Trophoblast cell (in vitro differentiated cells and primary cell): ENCODE data around the gene TBC1D5.

ENCODE experiments used
- DNase-seq, 2 donors: peaks; one replicate each; pipeline ENCODE4 v3.0.0-alpha.2; 2016
- H2AFZ ChIP-seq: 2 replicates; pipeline ENCODE4 v1.6.1; 2013; ENCODE audit warnings: low read length, moderate library complexity, mild to moderate bottlenecking; ENCODE audit not compliant: insufficient read depth, poor library complexity
- H2AK5ac ChIP-seq: 2 replicates; pipeline ENCODE4 v1.6.1; 2013; ENCODE audit warnings: mild to moderate bottlenecking, low read length
- H2BK120ac ChIP-seq: 2 replicates; pipeline ENCODE4 v1.6.1; 2013; ENCODE audit warnings: low read length, mild to moderate bottlenecking, moderate library complexity; ENCODE audit not compliant: insufficient read depth, poor library complexity
- H2BK12ac ChIP-seq: 2 replicates; pipeline ENCODE4 v1.6.1; 2013; ENCODE audit warnings: mild to moderate bottlenecking, low read length, moderate library complexity
- H2BK5ac ChIP-seq: 2 replicates; pipeline ENCODE4 v1.6.1; 2013; ENCODE audit warnings: low read length, low read depth, moderate library complexity, mild to moderate bottlenecking; ENCODE audit not compliant: poor library complexity
- H3K14ac ChIP-seq: 2 replicates; pipeline ENCODE4 v1.6.1; 2013; ENCODE audit warnings: mild to moderate bottlenecking, low read length
- H3K18ac ChIP-seq: 2 replicates; pipeline ENCODE4 v1.6.1; 2013; ENCODE audit warnings: mild to moderate bottlenecking, low read length
- H3K23ac ChIP-seq: 2 replicates; pipeline ENCODE4 v1.6.1; 2013; ENCODE audit warnings: low read length
- H3K27ac ChIP-seq: 2 replicates; pipeline ENCODE4 v1.5.1; 2013; ENCODE audit warnings: low read depth, mild to moderate bottlenecking, inconsistent platforms, low read length, moderate library complexity
- H3K27me3 ChIP-seq: 2 replicates; pipeline ENCODE4 v1.6.1; 2013; ENCODE audit warnings: inconsistent platforms, mild to moderate bottlenecking, low read length, moderate library complexity; ENCODE audit not compliant: insufficient read depth
- H3K36me3 ChIP-seq, 2 experiments: 1 replicate in 1 of 2; 2 replicates in 1 of 2; pipeline ENCODE4 v1.6.1; 2013; ENCODE audit warnings: low read length in 2 of 2, mild to moderate bottlenecking in 2 of 2, moderate library complexity in 1 of 2; ENCODE audit not compliant: insufficient read depth in 2 of 2, control insufficient read depth in 1 of 2
- H3K4ac ChIP-seq: 2 replicates; pipeline ENCODE4 v1.6.1; 2013; ENCODE audit warnings: low read depth, mild to moderate bottlenecking, low read length, moderate library complexity
- H3K4me1 ChIP-seq, 2 experiments: 1 replicate in 1 of 2; 2 replicates in 1 of 2; pipeline ENCODE4 v1.6.1; 2013; ENCODE audit warnings: low read length in 2 of 2, mild to moderate bottlenecking in 2 of 2, moderate library complexity in 1 of 2; ENCODE audit not compliant: insufficient read depth in 2 of 2, control insufficient read depth in 1 of 2
- H3K4me2 ChIP-seq: 2 replicates; pipeline ENCODE4 v1.6.1; 2013; ENCODE audit warnings: inconsistent platforms, mild to moderate bottlenecking, low read length, moderate library complexity
- H3K4me3 ChIP-seq: 2 replicates; pipeline ENCODE4 v1.5.1; 2013; ENCODE audit warnings: mild to moderate bottlenecking, low read depth, low read length, inconsistent platforms
- H3K79me1 ChIP-seq: one replicate; pipeline ENCODE4 v1.6.1; 2013; ENCODE audit warnings: low read length
- H3K79me2 ChIP-seq: 2 replicates; pipeline ENCODE4 v1.6.1; 2013; ENCODE audit warnings: low read length, mild to moderate bottlenecking; ENCODE audit not compliant: control insufficient read depth, insufficient read depth, poor library complexity
- H3K9ac ChIP-seq: 2 replicates; pipeline ENCODE4 v1.6.1; 2013; ENCODE audit warnings: mild to moderate bottlenecking, low read length
- H3K9me3 ChIP-seq: 2 replicates; pipeline ENCODE4 v1.6.1; 2013; ENCODE audit warnings: low read depth, mild to moderate bottlenecking, control low read depth, inconsistent platforms, low read length; ENCODE audit not compliant: insufficient read depth
- H4K12ac ChIP-seq: 2 replicates; pipeline ENCODE4 v1.6.1; 2013; ENCODE audit warnings: low read depth, mild to moderate bottlenecking, low read length, moderate library complexity
- H4K8ac ChIP-seq: 2 replicates; pipeline ENCODE4 v1.6.1; 2013; ENCODE audit warnings: low read depth, mild to moderate bottlenecking, low read length, moderate library complexity
- H4K91ac ChIP-seq: one replicate; pipeline ENCODE4 v1.6.1; 2013; ENCODE audit warnings: low read depth, mild to moderate bottlenecking, low read length, moderate library complexity
- WGBS: extraction: QIAGEN DNeasy Blood & Tissue Kit; methylation state at CpG from one replicate; pipeline ENCODE4 v1.1.7; 2013; ENCODE audit warnings: missing lambda C conversion rate; ENCODE audit not compliant: insufficient read length, insufficient coverage; ENCODE audit errors: extremely low coverage; 5-methylcytosine and 5-hydroxymethylcytosine counted together

Gene TBC1D5

GRCh38 chr3:17642474-17642873, 100.0 kb downstream of the TBC1D5 start:
- Histone ChIP-seq H3K4ac (no peak overlapping the region), H2BK5ac (no peak overlapping the region), H3K14ac (no peak overlapping the region), H3K79me1 (no peaks in the 10 kb centered on the region), H3K36me3 (no peaks in the 10 kb centered on the region), H3K18ac (no peak overlapping the region), H3K27me3 (no peaks in the 10 kb centered on the region), H3K27ac (no peak overlapping the region), H3K4me2 (no peak overlapping the region), H4K91ac (no peak overlapping the region), H2BK12ac (no peak overlapping the region), H4K8ac (no peak overlapping the region), H3K9ac (no peak overlapping the region), H3K4me3 (no peak overlapping the region), H3K79me2 (no peaks in the 10 kb centered on the region), H2AFZ (no peak overlapping the region), H4K12ac (no peak overlapping the region), H2BK120ac (no peak overlapping the region), H3K23ac (no peak overlapping the region), H3K9me3 (no peaks in the 10 kb centered on the region), H2AK5ac (no peak overlapping the region), H3K4me1 (peaks cover 0 to 2% of the 10 kb centered on the region in 2 experiments)
- 100% methylated on average over 2 of the region's 3 CpGs for WGBS
- DNase-seq, result no peak

GRCh38 chr3:17640466-17640865, 102.0 kb downstream of the TBC1D5 start:
- H3K27me3 ChIP-seq, result no peaks in the 10 kb centered on the region
- H3K4me3 ChIP-seq, result no peak overlapping the region
- no peak overlapping the region for H2AK5ac ChIP-seq
- peaks cover 0 to 2% of the 10 kb centered on the region in 2 experiments for H3K4me1 ChIP-seq
- no peaks in the 10 kb centered on the region for H3K9me3 ChIP-seq
- no peak overlapping the region for H3K14ac ChIP-seq
- H3K4ac ChIP-seq, result no peak overlapping the region
- H3K36me3 ChIP-seq, result no peaks in the 10 kb centered on the region
- DNase-seq, result no peak
- H2BK5ac ChIP-seq, result no peak overlapping the region
- H3K4me2 ChIP-seq, result no peak overlapping the region
- no peak overlapping the region for H3K23ac ChIP-seq
- H3K9ac ChIP-seq, result no peak overlapping the region
- H3K79me2 ChIP-seq, result no peaks in the 10 kb centered on the region
- no peak overlapping the region for H4K8ac ChIP-seq
- H4K91ac ChIP-seq, result no peak overlapping the region
- no peak overlapping the region for H3K27ac ChIP-seq
- H2BK120ac ChIP-seq, result no peak overlapping the region
- no peak overlapping the region for H2AFZ ChIP-seq
- no peaks in the 10 kb centered on the region for H3K79me1 ChIP-seq
- no peak overlapping the region for H3K18ac ChIP-seq
- no peak overlapping the region for H4K12ac ChIP-seq
- no peak overlapping the region for H2BK12ac ChIP-seq

- Histone ChIP-seq H2BK12ac (no peak overlapping the region), H3K27me3 (no peaks in the 10 kb centered on the region), H2AFZ (no peak overlapping the region), H3K18ac (no peak overlapping the region), H3K79me1 (no peaks in the 10 kb centered on the region), H3K4me2 (no peak overlapping the region), H3K79me2 (no peaks in the 10 kb centered on the region), H3K4me1 (peaks cover 0 to 2% of the 10 kb centered on the region in 2 experiments), H3K9ac (no peak overlapping the region), H4K12ac (no peak overlapping the region), H2BK120ac (no peak overlapping the region), H3K14ac (no peak overlapping the region), H3K27ac (no peak overlapping the region), H2AK5ac (no peak overlapping the region), H4K8ac (no peak overlapping the region), H3K4me3 (no peak overlapping the region), H3K9me3 (no peaks in the 10 kb centered on the region), H3K4ac (no peak overlapping the region), H4K91ac (no peak overlapping the region), H3K36me3 (no peaks in the 10 kb centered on the region), H2BK5ac (no peak overlapping the region), H3K23ac (no peak overlapping the region)
- DNase-seq, result peak; percentile 75 to 92
- no CpG with 5 or more reads among the region's 2 CpGs for WGBS
Measured at GRCh38 chr3:17639765-17640164, 102.7 kb downstream of the TBC1D5 start.

- no peak overlapping the region for H2AK5ac ChIP-seq
- H2BK5ac ChIP-seq, result no peak overlapping the region
- H3K79me2 ChIP-seq, result no peaks in the 10 kb centered on the region
- H3K14ac ChIP-seq, result no peak overlapping the region
- no peak overlapping the region for H2BK120ac ChIP-seq
- no peak overlapping the region for H2BK12ac ChIP-seq
- peaks cover 0 to 2% of the 10 kb centered on the region in 2 experiments for H3K4me1 ChIP-seq
- no peak overlapping the region for H3K27ac ChIP-seq
- no peak overlapping the region for H4K91ac ChIP-seq
- no peak overlapping the region for H3K4me3 ChIP-seq
- H3K27me3 ChIP-seq, result no peaks in the 10 kb centered on the region
- no peak overlapping the region for H4K8ac ChIP-seq
- H3K9me3 ChIP-seq, result no peaks in the 10 kb centered on the region
- no peak overlapping the region for H3K18ac ChIP-seq
- H3K4ac ChIP-seq, result no peak overlapping the region
- no peak overlapping the region for H3K4me2 ChIP-seq
- H3K23ac ChIP-seq, result no peak overlapping the region
- no peaks in the 10 kb centered on the region for H3K79me1 ChIP-seq
- H3K9ac ChIP-seq, result no peak overlapping the region
- DNase-seq, result peak in 1 of 2 donors; percentile 29
- H4K12ac ChIP-seq, result no peak overlapping the region
- H3K36me3 ChIP-seq, result no peaks in the 10 kb centered on the region
- H2AFZ ChIP-seq, result no peak overlapping the region
- WGBS, result no CpG with 5 or more reads among the region's 2 CpGs
Measured at GRCh38 chr3:17639257-17639656, 103.2 kb downstream of the TBC1D5 start.
